ENCODE measurements around the gene IL22RA2. TPM values are rescaled to one million over a fixed set of nuclear protein-coding genes. Genes with fewer than 3 reads are reported as not detected.

Gene IL22RA2
- polyA plus RNA-seq, 1 of the 3 experiments (the other 2 are of a cell fraction), result not detected

DNA sequence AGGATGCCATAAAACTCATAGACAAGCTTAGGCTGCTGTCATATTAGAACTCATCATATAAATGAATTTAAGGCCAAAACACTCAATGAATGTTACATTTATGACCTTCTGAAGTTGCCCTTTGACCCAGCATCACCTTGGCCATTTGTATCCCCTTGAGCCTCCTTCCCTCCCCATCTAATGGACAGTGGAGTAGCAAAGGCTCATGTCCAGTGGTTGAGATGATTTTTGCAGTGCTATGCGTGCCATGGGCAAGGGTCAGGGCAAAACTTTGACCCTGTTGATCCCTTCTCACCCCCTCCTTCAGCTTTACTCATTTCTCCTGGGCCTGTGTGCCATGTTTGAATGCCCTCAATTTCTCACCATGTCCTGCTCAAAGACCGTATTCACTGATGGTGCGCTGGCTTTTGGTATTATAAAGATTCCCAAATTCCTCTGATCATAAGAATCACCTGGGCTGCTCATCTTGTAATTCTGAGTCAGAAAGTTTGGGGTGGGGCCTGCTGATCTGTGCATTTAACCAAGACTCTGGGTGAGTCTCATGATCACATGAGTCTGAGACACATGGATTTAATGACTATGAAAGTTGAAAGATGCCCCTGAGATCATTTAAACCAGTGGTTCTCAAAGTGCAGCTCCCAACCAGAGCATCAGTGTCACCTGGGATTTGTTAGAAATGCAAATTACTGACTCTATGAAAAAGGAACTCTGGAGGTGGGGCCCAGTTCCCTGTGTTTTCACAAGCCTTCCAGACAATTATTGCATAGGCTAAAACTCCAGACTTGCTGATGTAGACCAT is 71.2 kb downstream of the IL22RA2 start (continued):
- TF ChIP-seq EP300 (IDR thresholded peaks at IDR 0.05; ENCODE audit: borderline replicate concordance in 1 of 2, low read depth in 1 of 2, low read length in 1 of 2), result no peak
- no peak for TF ChIP-seq FOSL2 (IDR thresholded peaks at IDR 0.05; ENCODE audit: borderline replicate concordance, low read depth)
- TF ChIP-seq RAD21 (IDR thresholded peaks at IDR 0.05; ENCODE audit: low read length), result no peak

DNA sequence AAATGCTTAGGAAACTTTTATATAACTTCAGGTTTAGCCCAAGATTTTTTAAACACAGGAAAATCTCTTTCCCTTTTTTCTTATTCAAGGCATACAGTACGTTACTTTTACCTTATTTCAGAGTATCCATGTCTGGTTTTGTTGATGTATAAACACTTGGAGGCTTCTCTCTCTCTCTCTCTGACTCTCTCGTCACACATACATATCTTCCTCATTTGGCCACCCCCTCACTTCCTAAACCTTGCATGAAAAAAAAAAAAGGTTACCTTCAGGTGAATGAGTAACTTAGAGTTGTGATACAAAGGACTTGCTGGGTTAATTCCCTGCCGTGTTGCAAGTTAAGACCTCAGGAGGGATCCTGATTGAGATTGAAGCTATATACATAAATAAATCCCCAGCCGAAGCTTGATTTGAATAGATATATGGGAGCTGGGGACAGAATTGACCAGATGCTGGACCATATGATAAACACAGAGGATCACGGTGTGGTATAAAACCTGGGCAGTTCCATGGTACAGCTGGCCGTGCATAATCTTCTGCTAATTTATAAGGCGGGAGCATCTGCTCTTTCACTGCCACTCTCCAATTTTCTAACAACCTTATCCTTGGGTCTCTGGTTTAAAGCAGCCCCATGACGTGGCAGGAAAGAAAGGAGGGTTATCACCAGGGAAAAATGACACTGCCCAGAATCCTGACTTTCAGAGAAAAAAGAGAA is 73.6 kb downstream of the IL22RA2 start:
- no peak overlapping the region for H2AFZ ChIP-seq (ENCODE audit: low read depth)
- no peaks in the 10 kb centered on the region for H3K27me3 ChIP-seq (ENCODE audit: insufficient read depth)
- TF ChIP-seq RFX5 (IDR thresholded peaks at IDR 0.05; ENCODE audit: low read length), result no peak
- TF ChIP-seq TCF12 (IDR thresholded peaks at IDR 0.05), result no peak
- TF ChIP-seq YY1 (IDR thresholded peaks at IDR 0.05; ENCODE audit: low read depth), result no peak
- TF ChIP-seq, protein P1, sequence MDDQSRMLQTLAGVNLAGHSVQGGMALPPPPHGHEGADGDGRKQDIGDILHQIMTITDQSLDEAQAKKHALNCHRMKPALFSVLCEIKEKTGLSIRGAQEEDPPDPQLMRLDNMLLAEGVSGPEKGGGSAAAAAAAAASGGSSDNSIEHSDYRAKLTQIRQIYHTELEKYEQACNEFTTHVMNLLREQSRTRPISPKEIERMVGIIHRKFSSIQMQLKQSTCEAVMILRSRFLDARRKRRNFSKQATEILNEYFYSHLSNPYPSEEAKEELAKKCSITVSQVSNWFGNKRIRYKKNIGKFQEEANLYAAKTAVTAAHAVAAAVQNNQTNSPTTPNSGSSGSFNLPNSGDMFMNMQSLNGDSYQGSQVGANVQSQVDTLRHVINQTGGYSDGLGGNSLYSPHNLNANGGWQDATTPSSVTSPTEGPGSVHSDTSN (IDR thresholded peaks at IDR 0.05), result no peak
- H3K4me1 ChIP-seq (ENCODE audit: control insufficient read depth in 1 of 2, insufficient read depth in 2 of 2, low read depth in 1 of 2, low read length in 1 of 2), result peaks cover 0 to 7% of the 10 kb centered on the region in 2 experiments; a peak in 1 of 4 replicates
- no peak for DNase-seq
- ChIA-PET CTCF (interaction anchor here (0.7 kb wide), 1 partner anchor 131 kb away, joined by 3 read pairs; no protein-coding TSS in a partner anchor), POLR2A (interaction anchor here (0.6 kb wide), 1 partner anchor 142 kb away, joined by 4 read pairs; no protein-coding TSS in a partner anchor)
- no peak overlapping the region for H3K4me2 ChIP-seq
- H3K9ac ChIP-seq, result no peak overlapping the region
- no peaks in the 10 kb centered on the region for H3K9me2 ChIP-seq
- WGBS (ENCODE audit: low lambda C conversion rate), result 48% methylated on average over 8 of the region's 8 CpGs
- no peaks in the 10 kb centered on the region for H3F3A ChIP-seq (replicated peaks; ENCODE audit: insufficient read depth)
- H3K27ac ChIP-seq (ENCODE audit: low read depth in 2 of 2, low read length in 1 of 2), result no peak overlapping the region
- no peaks in the 10 kb centered on the region for H3K9me3 ChIP-seq
- H3K79me2 ChIP-seq (ENCODE audit: insufficient read depth), result no peaks in the 10 kb centered on the region
- H3K36me3 ChIP-seq (replicated peaks in 1 of 2; ENCODE audit: control insufficient read depth in 1 of 2, insufficient read depth in 2 of 2, low read length in 1 of 2), result no peaks in the 10 kb centered on the region
- H3K4me3 ChIP-seq (ENCODE audit: low read depth in 2 of 2, low read length in 1 of 2), result no peak overlapping the region
- H4K20me1 ChIP-seq (ENCODE audit: insufficient read depth), result no peaks in the 10 kb centered on the region

DNA sequence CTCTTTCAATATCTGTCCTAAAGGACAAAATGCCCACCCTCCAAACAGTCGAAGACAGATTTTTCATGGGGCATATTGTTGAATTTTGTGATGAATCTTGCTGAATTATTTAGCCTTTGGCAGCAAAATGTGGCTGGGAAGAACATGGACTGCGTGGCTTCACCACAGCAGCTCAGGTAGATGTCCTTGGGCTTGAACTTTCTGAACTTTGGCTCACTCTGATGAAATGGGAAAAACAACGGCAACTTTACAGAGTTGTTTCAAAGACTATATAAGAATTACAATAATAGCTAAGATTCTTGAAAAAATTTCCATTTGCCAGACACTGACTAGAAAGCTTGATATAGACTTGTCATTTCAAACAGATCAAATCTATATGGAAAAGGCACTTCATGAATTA is 75.9 kb downstream of the IL22RA2 start:
- Histone ChIP-seq H3K4me3 (ENCODE audit: low read depth in 2 of 2, low read length in 1 of 2) (no peak overlapping the region), H3K4me2 (no peak overlapping the region), H3F3A (replicated peaks; ENCODE audit: insufficient read depth) (no peaks in the 10 kb centered on the region), H2AFZ (ENCODE audit: low read depth) (no peak overlapping the region), H3K9ac (no peak overlapping the region), H4K20me1 (ENCODE audit: insufficient read depth) (no peaks in the 10 kb centered on the region), H3K9me2 (no peaks in the 10 kb centered on the region), H3K9me3 (no peaks in the 10 kb centered on the region), H3K79me2 (ENCODE audit: insufficient read depth) (no peaks in the 10 kb centered on the region), H3K27ac (ENCODE audit: low read depth in 2 of 2, low read length in 1 of 2) (no peak overlapping the region), H3K4me1 (ENCODE audit: control insufficient read depth in 1 of 2, insufficient read depth in 2 of 2, low read depth in 1 of 2, low read length in 1 of 2) (peaks cover 0 to 8% of the 10 kb centered on the region in 2 experiments; a peak in 1 of 4 replicates), H3K36me3 (replicated peaks in 1 of 2; ENCODE audit: control insufficient read depth in 1 of 2, insufficient read depth in 2 of 2, low read length in 1 of 2) (no peaks in the 10 kb centered on the region), H3K27me3 (ENCODE audit: insufficient read depth) (no peaks in the 10 kb centered on the region)
- POLR2A ChIA-PET, result no interaction called here
- CTCF ChIA-PET, result interaction anchor here (0.6 to 1.2 kb wide), 6 partner anchors 12 to 624 kb away, joined by 3 to 4 read pairs (median 3); no protein-coding TSS in a partner anchor
- TF ChIP-seq GABPA (IDR thresholded peaks at IDR 0.05; ENCODE audit: low read depth), result no peak
- no peak for DNase-seq
- 39% methylated on average over 3 of the region's 3 CpGs for WGBS (ENCODE audit: low lambda C conversion rate)
